Fibroblast of mammary gland (primary cell): Measurements from ENCODE around the gene IGF2.

ENCODE experiments used
- DNase-seq: peaks from one replicate; pipeline ENCODE4 v3.0.0-alpha.2; 2010; ENCODE audit warnings: low read depth
- H3K4me3 ChIP-seq: 2 replicates; pipeline ENCODE4 v1.5.1; 2011; ENCODE audit warnings: low read depth, mild to moderate bottlenecking, low read length, moderate library complexity; ENCODE audit not compliant: control insufficient read depth
- TF ChIP-seq, protein P1 (sequence below): conservative IDR thresholded peaks from 2 replicates; pipeline ENCODE4 v1.5.1; 2011; ENCODE audit warnings: low read depth, low read length, inconsistent platforms; ENCODE audit not compliant: control insufficient read depth, insufficient read depth

IGF2 gene

GRCh38 chr11:2107941-2108630 is 31.1 kb downstream of the IGF2 start:
- no peak overlapping the region for H3K4me3 ChIP-seq
- no peak for DNase-seq
- TF ChIP-seq, protein P1, sequence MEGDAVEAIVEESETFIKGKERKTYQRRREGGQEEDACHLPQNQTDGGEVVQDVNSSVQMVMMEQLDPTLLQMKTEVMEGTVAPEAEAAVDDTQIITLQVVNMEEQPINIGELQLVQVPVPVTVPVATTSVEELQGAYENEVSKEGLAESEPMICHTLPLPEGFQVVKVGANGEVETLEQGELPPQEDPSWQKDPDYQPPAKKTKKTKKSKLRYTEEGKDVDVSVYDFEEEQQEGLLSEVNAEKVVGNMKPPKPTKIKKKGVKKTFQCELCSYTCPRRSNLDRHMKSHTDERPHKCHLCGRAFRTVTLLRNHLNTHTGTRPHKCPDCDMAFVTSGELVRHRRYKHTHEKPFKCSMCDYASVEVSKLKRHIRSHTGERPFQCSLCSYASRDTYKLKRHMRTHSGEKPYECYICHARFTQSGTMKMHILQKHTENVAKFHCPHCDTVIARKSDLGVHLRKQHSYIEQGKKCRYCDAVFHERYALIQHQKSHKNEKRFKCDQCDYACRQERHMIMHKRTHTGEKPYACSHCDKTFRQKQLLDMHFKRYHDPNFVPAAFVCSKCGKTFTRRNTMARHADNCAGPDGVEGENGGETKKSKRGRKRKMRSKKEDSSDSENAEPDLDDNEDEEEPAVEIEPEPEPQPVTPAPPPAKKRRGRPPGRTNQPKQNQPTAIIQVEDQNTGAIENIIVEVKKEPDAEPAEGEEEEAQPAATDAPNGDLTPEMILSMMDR = no peak

- TF ChIP-seq, protein P1 = no peak
- no peak for DNase-seq
- H3K4me3 ChIP-seq = no peak overlapping the region
Measured at GRCh38 chr11:2107521-2107920, 31.7 kb downstream of the IGF2 start.

DNA sequence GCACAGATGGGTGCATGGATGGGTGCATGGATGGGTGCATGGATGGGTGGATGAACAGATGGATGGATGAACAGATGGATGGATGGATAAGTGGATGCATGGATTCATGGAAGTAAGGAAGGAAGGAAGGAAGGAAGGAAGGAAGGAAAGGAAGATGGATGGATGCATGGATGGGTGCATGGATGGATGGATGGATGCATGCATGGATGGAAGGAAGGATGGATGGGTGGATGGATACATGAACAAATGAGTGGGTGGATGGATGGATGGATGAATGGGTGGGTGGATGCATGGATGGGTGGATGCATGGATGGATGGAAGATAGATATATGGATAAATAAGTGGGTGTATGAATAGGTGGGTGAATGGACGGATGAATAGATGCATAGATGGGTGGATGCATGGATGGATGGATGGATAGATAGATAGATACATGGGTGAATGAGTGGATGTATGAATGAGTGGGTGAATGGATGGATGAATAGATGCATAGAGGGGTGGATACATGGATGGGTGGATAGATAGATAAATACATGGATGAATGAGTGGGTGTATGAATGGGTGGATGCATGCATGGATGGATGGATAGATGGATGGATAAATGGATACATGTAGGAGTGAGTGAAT is 32.5 kb downstream of the IGF2 start:
- H3K4me3 ChIP-seq = no peak overlapping the region
- DNase-seq = no peak
- TF ChIP-seq, protein P1 = no peak

DNA sequence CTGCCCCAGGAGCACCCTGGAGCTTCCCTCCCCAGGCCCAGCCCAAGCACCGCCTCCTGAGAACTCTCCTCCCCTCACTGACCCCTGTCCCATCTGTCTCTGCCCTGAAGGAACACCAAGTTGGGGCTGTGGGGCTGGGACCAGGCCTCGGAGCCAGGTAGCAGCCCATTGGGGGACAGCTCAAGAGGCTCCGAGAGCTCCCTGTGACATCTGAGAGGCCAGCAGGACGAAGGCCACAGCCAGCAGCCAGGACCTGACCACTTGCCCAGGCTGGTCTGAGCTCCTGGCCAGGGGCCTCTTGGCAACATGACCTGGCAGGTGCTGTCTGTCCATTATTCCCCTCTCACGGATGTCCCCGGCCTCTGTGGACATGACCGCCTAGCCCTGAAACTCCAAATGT is 33.7 kb downstream of the IGF2 start:
- no peak for DNase-seq
- H3K4me3 ChIP-seq = no peak overlapping the region
- TF ChIP-seq, protein P1 = no peak

DNA sequence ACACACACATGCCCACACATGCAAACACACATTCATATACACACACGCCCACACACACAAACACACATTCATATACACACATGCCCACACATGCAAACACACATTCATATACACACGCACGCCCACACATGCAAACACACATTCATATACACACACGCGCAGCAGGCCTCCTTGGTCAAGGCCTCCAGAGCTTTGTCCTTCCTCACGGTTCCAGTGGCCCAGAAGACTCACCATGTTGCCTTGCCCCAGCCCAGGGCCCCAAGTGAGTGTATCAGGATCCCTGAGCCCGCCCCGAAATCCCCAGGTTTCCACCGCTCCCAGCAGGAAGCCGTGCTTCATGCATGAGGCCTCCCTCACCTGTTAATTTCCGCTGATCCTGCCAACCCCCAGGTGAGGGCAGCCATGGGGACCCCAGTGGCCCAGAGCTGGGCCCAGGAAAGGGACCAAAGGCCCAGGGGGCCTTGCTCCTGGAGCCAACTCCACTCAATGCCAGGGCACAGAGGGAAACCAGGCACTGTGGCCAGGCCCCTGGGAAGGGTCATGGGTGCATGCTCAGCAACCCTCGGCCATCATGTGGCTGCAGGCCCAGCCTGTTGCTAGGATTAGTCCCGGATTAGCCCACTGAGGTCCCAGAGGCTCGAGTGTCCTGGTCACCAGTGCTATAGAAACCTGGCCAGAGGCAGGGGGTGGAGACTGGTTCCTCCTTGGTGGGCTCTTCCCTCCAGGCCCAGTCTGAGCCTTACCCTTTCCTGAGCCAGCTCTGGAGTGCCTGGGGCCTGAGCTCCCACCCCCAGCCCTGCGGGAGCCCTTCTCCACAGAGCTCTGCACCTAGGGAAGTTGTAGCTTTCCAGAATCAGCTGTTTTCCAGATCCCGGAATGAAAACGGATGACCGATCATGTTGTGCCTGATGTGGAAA is 34.4 kb downstream of the IGF2 start:
- no peak overlapping the region for H3K4me3 ChIP-seq
- no peak for DNase-seq
- TF ChIP-seq, protein P1 = no peak

DNA sequence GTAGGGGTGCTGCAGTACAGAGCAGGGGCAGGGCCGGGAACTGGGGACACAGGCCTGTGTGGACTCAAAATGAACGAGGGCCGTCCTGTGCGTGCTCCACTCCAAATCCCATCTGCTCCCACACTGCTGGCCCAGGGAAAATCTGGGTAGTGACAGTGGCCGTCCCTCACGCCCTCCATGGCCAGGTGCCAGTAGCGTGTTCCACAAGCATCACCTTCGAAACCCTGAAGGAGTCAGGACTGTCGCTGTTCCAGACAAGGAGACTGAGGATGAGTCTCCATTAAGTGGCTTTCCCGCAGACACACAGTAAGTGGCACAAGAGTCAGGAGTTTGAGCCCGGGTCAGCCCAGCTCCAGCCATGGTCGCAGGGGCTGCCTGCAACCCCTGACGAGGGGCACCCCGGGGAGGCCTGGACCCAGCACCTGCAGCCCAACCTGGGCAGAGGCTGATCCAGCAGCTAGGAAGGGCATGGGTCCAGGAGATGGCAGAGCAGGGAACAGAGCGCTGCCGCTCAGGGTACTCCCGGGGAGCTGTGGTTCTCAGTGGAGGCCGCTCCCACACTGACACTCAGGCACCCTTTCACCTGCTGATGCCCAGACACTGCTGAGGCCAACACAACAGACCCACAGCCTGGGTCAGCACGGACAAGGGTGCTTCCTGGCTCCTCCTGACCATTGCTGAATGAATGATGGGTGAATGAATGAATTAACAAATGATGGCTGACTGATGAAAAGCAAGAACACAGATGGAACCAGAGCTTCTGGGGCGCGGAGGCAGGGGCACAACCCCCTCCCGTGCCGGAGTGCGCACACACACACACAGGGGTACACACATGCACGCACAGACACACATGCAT is 35.3 kb downstream of the IGF2 start:
- no peak for DNase-seq
- TF ChIP-seq, protein P1 = no peak
- H3K4me3 ChIP-seq = no peak overlapping the region
